HG02798 (cell line): ENCODE data around the gene COLGALT1.
"Not testable (repeated sequence)": the region's sequence is repeated elsewhere in the genome, so short reads cannot be mapped to it uniquely, and the experiment has no call there.

Source experiments
- ATAC-seq: cut with Tn5 transposase; IDR thresholded peaks from one replicate; pipeline ENCODE4 v1.9.1; 2021; ENCODE audit warnings: mild to moderate bottlenecking; ENCODE audit not compliant: unreplicated experiment, poor library complexity

COLGALT1 gene

GRCh38 chr19:17555480-17555928 lies at the start of gene COLGALT1:
TSS of gene COLGALT1 (plus strand) at chr19:17555649. CDS start at chr19:17555714, 65 bp downstream.
- ATAC-seq: peak; percentile 95

GRCh38 chr19:17506745-17507144 lies 48.7 kb upstream of the COLGALT1 start:
- ATAC-seq: no peak

GRCh38 chr19:17508558-17508933 lies 46.9 kb upstream of the COLGALT1 start:
- not testable (repeated sequence) for ATAC-seq

GRCh38 chr19:17510220-17510993 lies 45.0 kb upstream of the COLGALT1 start:
- ATAC-seq: no peak

GRCh38 chr19:17511724-17512573 lies 43.5 kb upstream of the COLGALT1 start:
- ATAC-seq: peak; percentile 73

GRCh38 chr19:17512574-17512939 lies 42.9 kb upstream of the COLGALT1 start:
- no peak for ATAC-seq

- no peak for ATAC-seq
Observed at GRCh38 chr19:17515408-17516149, 39.9 kb upstream of the COLGALT1 start.

- ATAC-seq: no peak
Observed at GRCh38 chr19:17517898-17518297, 37.6 kb upstream of the COLGALT1 start.

- ATAC-seq: not testable (repeated sequence)
Observed at GRCh38 chr19:17518654-17519053, 36.8 kb upstream of the COLGALT1 start.

- no peak for ATAC-seq
Observed at GRCh38 chr19:17519967-17520366, 35.5 kb upstream of the COLGALT1 start.

- no peak for ATAC-seq
Observed at GRCh38 chr19:17520865-17521264, 34.6 kb upstream of the COLGALT1 start.

- ATAC-seq: peak; percentile 87
Observed at GRCh38 chr19:17522988-17523872, 32.2 kb upstream of the COLGALT1 start.

- ATAC-seq: no peak
Observed at GRCh38 chr19:17524651-17525050, 30.8 kb upstream of the COLGALT1 start.

- ATAC-seq: no peak
Observed at GRCh38 chr19:17525141-17525540, 30.3 kb upstream of the COLGALT1 start.

- peak; percentile 53 for ATAC-seq
Observed at GRCh38 chr19:17526922-17527321, 28.5 kb upstream of the COLGALT1 start.

- no peak for ATAC-seq
Observed at GRCh38 chr19:17527326-17527725, 28.1 kb upstream of the COLGALT1 start.

GRCh38 chr19:17528610-17529009 lies 26.8 kb upstream of the COLGALT1 start:
- ATAC-seq: no peak

- ATAC-seq: no peak
Observed at GRCh38 chr19:17529239-17530158, 25.9 kb upstream of the COLGALT1 start.

GRCh38 chr19:17530586-17530985 lies 24.9 kb upstream of the COLGALT1 start:
- ATAC-seq: no peak
